HG03139 (cell line): ENCODE measurements around the gene OR2B6.

Experiments used
- ATAC-seq: cut with Tn5 transposase; IDR thresholded peaks from one replicate; pipeline ENCODE4 v1.9.1; 2021; ENCODE audit not compliant: unreplicated experiment

Gene OR2B6

DNA sequence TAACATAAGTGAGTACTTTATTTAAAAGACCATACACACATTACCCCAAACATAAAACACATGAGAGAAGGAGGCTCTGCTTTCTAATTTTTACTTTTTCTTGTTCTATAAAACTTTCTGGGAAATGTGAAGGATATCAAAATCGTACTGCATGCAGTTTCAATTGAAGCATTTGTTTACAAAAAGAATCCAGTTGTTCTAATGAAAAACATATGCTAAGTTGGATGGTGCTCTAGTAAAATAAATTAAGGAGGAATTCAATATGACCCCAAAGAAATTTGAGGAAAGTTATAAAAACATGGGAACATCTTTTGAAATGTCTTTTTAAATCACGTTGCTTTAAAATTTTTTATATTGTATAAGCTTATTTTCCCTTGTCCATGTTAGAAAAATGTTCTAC, 37.6 kb downstream of the OR2B6 start:
- ATAC-seq: no peak

GRCh38 chr6:28000351-28001045, 43.5 kb downstream of the OR2B6 start:
- ATAC-seq: no peak

- no peak for ATAC-seq
These were observed 44.3 kb downstream of the OR2B6 start for GRCh38 chr6:28001351-28001750.

- no peak for ATAC-seq
These were observed 44.7 kb downstream of the OR2B6 start for GRCh38 chr6:28001751-28002150.

- no peak for ATAC-seq
These were observed 45.1 kb downstream of the OR2B6 start for GRCh38 chr6:28002161-28002560.

GRCh38 chr6:28003059-28003458, 46.0 kb downstream of the OR2B6 start:
- no peak for ATAC-seq

GRCh38 chr6:28003661-28004060, 46.6 kb downstream of the OR2B6 start:
- no peak for ATAC-seq

DNA sequence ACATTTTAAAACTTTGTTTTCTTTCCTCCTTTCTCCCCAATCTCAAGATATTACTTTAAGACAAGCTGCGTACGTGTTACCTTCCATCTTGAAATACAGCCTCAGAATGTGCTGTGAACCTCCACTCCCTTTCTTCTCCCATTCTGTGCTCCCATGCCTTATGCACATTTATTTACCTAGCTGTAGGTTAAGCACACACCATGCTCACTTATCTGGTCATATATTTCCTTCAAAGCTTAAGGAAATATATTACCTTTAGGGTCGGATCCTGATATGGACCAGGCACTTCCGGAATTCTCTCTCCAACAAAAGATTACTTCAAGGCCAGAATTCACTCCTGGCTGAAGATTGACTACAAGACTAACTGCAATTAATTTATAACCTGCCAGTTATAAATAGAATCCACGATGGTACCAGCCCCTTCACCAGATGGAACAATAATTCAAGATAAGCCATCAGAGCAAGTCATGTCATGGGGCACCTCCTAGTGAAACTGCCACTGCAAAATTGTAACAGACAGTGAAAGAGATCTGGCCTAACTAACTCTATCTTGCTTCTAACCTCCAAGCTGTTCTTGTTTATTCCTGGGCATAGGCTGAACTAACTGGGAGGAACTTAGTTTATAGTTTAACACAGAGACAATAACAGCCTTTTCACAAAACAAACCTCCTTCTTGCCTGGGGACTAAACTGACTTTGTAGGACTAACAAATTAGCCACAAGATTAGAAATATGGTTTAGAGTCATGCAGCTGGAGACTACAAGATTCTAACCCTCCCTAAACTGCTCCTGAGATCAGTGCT, 47.5 kb downstream of the OR2B6 start:
- no peak for ATAC-seq

DNA sequence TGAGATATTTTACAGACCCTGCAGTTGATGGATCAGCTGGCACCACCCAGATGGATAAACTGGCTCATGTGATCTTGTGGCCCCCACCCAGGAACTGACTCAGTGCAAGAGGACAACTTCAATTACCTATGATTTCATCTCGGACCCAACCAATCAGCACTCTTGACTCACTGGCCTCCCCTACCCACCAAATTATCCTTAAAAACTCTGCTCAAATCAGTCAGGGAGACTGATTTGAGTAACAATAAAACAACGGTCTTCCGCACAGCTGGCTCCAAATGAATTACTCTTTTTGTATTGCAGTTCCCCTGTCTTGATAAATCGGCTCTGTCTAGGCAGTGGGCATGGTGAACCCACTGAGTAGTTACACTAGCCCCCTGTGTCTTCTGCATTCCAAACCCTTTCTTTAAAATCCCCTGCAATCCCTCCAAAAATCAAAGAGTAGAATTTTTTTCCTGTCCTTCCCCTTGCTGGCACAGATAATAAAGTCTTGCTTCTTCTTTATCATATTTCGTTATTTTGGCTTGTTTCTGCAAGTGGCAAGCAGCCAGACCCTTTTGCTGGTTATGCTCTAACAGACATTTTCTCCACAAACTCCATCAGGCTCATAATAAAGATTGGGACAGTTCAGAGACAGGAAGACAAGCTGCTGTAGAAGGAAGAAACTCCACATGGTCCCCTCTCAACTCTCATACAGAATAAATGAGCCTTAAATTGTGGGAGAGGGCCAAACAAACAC, 48.3 kb downstream of the OR2B6 start:
- no peak for ATAC-seq

- ATAC-seq: no peak
These were observed 48.9 kb downstream of the OR2B6 start for GRCh38 chr6:28005975-28006374.
